ENCODE measurements around the gene CCDC154.

Gene CCDC154

DNA sequence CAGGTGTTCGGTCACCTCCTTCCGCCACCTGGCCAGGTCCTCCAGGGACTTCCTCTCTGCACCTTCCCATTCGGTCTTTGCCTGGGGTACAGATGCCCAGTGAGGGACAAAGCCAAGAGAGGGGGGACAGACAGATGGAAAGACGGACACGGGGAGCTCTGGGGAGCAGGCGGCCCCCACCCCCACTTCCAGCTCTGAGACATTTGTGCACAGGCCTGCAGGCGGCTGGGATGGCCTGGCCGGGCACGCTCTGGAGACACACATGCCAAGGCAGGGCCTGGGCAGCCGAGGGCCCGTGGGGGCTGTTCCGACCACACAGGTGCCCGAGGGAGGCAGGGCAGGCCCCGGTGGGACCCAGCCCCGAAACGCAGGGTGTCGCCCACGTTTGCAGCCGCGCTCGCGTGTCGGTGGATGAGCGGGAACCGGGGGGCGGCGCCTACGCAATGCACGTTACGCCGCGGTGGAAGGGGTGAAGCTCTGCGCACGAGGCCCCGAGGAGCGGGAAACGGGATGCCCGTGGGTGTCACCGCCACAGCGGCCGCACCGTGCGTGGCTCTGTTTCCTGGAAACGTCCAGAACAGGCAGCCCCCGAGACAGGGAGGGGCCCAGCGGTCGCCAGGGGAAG lies 7.5 kb downstream of the CCDC154 start:
- DNase-seq (ENCODE audit: low read depth in 2 of 2), result no peak

DNA sequence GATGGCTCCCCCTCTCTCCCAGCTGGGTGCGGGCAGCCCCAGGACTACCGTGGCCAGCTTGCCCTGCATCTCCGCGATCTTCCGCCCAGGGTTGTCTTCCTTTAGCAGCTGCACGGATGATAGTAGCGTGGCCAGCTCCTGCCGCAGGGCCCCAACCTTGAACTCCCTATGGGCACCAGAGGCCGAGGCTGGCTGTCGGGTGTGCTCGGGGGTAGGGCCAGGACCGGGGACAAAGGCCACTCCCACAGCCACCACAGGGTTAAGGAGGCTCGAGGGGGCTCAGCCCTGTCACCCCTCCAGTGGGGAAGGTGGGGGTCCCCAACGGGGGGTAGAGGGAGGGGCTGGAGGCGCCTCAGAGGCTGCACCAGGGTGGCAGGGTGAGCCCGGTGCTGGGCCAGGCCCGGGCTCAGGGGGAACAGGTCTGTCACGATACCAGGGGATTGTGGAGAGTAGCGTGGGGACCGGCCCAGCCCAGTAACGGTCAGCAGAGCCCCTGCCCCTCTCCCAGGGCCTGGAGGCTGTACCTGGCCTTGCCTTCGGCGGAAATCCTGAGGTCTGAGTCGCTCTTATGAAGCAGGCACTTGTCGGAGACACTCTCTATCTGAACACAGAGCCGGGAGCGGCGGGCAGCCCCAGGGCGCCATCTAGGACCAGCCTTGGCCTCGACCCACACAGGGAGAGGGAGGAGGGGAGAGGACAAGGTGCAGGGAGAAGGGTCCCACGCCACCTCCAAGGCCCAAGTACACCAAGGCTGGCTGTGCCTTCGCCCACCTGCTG lies 8.2 kb downstream of the CCDC154 start:
- no peak for DNase-seq (ENCODE audit: low read depth in 2 of 2)

DNA sequence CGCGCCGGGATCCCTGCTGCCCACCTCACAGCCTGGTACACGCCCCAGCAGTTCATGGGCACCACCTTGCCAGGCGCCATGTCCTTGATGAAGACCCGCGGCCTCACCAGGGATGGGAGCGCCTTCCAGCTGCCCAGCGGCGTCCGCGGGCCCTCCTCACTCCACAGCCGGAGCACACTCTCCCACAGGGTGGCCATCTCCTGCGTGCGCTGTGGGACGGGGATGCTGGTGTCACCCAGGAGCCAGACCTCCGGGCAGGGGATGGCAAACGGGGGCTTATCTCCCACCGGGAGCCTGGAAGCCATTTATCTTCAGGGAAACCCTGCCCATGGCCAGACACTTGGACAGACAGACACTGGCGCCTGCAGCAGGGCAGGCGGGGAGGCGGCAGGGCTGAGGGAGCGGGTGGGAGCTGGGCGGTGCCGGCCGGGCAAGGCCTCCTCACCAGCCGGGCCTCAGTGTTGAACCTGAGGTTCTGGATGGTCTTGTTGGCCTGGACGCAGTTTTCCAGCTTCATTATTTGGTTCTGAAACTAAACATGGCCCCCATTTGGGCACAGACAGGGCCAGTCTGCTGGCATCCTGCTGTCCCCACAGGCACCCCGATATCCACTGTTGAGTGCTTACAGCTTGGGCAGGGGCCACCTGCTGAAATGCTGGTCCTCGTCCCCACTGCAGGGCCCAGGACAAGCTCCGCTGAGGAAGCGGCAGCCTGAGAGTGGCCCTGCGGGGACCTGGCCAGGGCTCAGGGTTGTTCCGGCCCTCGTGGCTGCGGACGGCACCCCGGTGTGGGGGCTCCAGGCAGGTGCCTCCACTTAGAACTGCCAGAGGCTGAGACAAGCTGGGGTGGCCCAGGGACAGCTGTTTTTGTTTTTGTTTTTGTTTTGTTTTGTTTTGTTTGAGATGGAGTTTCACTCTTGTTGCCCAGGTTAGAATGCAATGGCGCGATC lies 9.4 kb downstream of the CCDC154 start:
- no peak for DNase-seq (ENCODE audit: low read depth in 2 of 2)

GRCh38 chr16:1433756-1434155 lies 10.6 kb downstream of the CCDC154 start:
- DNase-seq (ENCODE audit: low read depth in 2 of 2), result no peak

DNA sequence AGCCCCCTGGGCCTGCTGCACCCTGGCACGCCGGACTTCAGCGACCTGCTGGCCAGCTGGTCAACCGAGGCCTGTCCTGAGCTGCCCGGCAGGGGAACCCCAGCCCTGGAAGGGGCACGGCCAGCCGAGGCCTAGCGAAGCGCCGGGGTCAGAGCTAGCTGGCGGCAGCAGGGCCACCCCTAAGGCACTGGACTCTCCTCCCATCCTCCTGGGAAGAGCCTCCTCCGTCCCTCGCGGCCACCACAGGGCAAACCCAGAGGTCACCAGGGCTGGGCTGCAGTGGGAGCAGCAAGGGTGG lies 11.1 kb downstream of the CCDC154 start:
- DNase-seq (ENCODE audit: low read depth in 2 of 2), result no peak

DNA sequence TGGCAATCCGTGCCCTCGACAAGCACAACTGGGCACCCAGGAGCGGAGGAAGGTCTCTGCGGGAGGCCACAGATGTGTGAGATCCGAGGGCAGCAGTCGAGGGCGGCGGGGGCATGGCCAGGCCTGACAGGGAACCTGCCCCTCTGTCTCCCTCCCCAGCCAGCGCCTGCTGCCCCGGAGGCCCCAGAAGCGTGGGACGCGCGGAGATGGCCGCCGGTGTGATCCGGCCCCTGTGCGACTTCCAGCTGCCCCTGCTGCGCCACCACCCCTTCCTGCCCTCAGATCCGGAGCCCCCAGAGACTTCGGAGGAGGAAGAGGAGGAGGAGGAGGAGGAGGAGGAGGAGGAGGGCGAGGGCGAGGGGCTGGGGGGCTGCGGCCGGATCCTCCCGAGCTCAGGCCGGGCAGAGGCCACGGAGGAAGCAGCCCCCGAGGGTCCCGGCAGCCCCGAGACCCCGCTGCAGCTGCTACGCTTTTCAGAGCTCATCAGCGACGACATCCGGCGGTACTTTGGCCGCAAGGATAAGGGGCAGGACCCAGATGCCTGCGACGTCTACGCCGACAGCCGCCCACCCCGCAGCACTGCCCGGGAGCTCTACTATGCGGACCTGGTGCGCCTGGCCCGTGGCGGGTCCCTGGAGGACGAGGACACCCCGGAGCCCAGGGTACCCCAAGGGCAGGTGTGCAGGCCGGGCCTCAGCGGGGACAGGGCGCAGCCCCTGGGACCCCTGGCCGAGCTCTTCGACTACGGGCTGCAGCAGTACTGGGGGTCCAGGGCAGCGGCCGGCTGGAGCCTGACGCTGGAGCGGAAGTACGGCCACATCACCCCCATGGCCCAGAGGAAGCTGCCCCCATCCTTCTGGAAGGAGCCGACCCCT lies 11.7 kb downstream of the CCDC154 start:
- DNase-seq (ENCODE audit: low read depth in 2 of 2), result no peak

GRCh38 chr16:1431497-1432270 lies 12.7 kb downstream of the CCDC154 start:
- DNase-seq (ENCODE audit: low read depth in 2 of 2), result no peak

DNA sequence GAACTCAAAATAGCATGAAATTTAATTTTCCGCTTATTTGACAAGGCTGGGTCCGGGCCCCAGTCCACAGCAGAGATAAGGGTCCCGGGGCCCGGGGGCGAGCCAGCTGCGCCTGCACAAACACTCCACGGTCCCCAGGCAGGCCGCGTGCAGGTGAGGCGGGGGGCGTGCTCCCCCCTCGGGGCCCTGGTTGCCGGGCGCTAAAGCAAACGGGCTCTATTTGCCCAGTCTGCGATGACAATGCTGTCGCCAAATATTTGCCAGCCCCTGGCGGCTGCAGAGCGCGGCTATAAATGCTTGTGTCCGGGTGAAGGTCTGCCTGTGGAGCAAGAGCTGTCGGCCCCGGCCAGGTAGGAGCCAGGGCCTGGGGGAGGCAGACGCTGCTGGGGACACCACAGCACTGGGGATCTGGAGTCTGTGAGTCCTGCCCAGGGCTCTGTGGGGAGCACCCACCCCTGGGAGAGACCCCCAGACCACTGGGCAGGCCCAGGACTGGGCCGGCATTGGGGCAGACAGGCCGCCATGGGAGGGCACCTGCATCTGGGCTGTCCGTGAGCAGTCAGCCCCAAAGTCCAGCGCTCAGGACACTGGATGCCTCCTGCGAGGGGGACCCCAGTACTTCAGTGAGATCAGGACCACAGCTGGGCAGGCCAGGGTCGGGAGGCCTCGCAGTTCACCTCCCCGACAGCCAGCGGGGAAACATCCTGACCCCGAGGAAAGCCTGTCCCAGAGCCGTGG lies 13.4 kb downstream of the CCDC154 start, which contains the start of gene PERCC1:
PERCC1 (plus strand) TSS at position 320 of the 738 bp plus-strand sequence. CDS start 1,516 bp downstream, outside the sequence.
- DNase-seq (ENCODE audit: low read depth in 2 of 2), result no peak

- DNase-seq (ENCODE audit: low read depth in 2 of 2), result no peak
Observed at GRCh38 chr16:1430214-1430758, 14.1 kb downstream of the CCDC154 start.

- DNase-seq (ENCODE audit: low read depth in 2 of 2), result no peak
Observed at GRCh38 chr16:1429631-1430030, 14.7 kb downstream of the CCDC154 start.

DNA sequence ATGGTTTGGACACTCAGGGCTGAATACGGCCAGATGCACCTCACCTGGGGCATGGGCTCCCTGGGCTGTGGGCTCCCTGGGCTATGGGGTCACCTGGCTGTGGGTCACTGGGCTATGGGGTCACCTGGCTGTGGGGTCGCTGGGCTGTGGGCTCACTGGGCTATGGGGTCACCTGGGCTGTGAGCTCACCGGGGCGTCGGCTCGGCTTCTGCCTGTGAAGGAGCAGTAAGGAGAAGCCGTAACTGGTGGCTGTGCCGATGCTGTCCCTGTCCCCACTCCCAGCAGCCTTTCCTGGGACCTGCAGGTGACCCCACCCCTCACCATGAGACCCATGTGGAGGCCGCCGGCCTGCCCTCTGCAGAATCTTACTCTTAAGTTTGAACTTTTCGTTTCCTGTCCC lies 15.3 kb downstream of the CCDC154 start:
- no peak for DNase-seq (ENCODE audit: low read depth in 2 of 2)

DNA sequence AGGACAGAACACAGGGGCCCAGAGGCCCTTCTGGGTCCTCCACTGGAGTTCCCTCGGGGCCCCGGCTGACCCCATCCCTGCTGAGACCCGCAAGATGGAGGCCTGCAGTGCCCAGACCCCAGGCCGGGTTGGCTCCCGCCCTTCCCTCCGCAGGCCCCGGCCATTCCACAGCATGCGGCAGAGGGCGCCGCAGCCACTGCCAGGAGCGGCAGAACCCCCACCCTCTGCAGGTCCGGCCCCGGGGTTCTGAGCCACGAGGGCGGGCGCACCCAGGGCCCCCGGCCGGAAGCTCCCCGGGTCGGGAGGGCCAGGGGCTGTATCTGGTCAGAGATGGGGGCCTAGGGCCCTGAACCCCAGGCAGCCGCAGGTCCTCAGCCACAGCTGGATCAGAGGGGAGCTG lies 15.8 kb downstream of the CCDC154 start:
- DNase-seq (ENCODE audit: low read depth in 2 of 2), result no peak

GRCh38 chr16:1427473-1428461 lies 16.6 kb downstream of the CCDC154 start:
- no peak for DNase-seq (ENCODE audit: low read depth in 2 of 2)

DNA sequence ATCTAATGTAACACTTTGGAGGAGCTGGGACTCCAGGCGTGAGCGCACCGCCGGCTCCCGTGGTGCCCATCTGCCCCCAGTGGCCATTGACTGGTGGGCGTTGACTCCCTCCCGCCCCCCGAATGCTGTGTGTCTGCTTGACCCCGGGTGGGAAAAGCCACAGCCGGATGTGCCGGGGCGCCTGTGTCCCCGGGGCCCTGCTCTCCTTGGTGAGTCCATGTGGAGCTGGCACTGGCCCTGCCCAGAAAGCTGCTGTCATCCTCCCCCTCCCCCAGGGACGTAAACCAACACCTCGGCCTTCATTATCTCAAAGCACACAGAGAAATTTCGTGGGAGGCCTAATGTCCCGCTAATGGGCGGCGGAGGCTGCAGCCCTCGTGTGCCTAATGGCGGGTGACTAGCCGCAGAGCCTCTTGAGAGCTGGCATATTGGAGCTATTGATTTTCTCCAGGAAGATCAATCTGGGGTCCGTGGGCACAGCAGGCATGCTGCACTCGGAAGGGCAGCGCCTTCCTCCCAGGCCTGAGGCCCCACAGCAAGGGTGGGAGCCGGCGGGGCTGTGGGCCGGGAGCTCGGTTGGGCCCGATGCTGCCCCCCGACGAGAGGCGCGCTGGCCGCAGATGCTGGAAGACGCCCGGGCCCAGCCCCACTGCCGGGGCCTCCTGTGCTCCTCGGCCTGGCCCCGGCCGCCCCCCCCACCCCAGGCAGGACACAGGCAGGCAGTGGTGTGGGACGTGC lies 17.5 kb downstream of the CCDC154 start:
- DNase-seq (ENCODE audit: low read depth in 2 of 2), result no peak

DNA sequence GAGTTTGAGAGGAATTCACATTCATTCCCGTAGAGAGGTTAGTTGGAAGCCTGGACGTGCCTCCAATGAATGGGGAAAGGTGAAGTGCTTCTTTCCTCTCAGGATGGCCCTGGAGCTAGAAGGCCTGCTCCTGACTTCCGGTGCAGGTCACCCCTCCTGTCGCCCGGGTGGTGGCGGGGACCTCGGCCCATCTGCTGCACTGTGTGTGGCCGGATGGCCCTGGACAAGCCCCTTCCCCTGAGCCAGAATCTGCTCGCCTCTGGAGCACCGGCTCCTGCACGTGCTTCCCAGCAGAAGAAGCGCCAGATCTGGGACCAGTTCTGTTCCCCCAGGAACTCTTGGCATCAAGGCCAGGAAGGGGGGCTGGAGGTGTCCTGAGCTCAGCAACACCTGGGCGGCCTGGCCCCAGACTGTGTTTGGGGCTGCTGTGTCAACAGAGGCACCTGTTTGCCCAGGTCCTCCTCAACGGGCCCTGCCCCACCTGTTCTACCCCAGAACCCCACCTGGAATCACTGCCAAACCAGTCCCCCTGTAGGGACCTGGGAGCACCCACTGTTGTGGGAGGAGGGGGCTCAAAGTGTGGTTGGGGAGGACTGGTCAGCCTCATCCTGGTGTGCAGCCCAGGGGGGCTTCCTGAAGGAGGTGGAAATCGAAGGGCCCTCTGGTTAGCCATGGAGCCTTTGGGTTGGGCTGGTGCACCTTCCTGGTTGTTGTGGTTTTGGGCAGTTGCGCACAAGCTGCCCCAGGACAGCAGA lies 18.6 kb downstream of the CCDC154 start:
- no peak for DNase-seq (ENCODE audit: low read depth in 2 of 2)

DNA sequence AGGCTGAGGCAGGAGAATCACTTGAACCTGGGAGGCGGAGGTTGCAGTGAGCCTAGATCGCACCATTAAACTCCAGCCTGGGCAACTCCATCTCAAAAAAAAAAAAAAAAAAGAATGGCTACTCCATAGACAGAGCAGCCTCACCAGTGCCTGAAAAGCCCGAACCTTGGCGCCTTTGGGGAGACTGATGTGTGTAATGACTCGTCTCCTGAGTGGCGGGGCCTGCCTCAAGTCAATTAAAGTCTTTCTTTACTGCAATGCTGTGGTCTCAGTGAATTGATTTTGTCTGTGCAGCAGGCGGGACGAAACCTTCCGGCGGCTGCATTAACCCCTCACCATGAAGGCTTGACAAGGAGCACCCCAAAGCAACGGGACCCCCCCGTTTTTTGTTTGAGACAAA lies 20.3 kb downstream of the CCDC154 start:
- no peak for DNase-seq (ENCODE audit: low read depth in 2 of 2)

DNA sequence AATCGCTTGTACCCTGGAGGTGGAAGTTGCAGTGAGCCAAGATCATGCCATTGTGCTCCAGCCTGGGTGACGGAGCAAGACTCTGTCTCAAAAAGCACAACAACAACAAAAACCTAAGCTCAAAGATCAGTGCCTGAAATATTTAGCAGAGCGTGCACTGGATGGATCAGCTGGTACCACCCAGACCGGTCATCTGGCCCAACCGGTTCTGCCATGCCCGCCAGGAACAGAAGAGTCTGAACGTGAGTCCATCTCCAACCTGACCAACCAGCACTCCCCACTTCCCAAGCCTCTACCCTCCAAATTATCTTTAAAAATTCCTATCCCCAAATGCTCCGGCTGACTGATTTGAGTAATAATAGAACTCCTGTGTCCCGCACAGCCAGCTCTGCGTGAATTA lies 22.3 kb downstream of the CCDC154 start:
- DNase-seq (ENCODE audit: low read depth in 2 of 2), result no peak

All from activated CD8-positive, alpha-beta memory T cell treated with anti-CD3 and anti-CD28 coated beads for 4 hours (primary cell).